Ramos (cell line): ENCODE data around the gene TBC1D10B.
"Not testable (repeated sequence)": the region's sequence is repeated elsewhere in the genome, so short reads cannot be mapped to it uniquely, and the experiment has no call there.

Source experiments
- in situ Hi-C: fragments of 300-500 bp; cut with MboI; formaldehyde crosslinking; loops from one replicate; pipeline ENCODE4 v1.14.3; 2022; ENCODE audit warnings: low sequenced_read_pairs; ENCODE audit not compliant: unreplicated experiment

The TBC1D10B gene

DNA sequence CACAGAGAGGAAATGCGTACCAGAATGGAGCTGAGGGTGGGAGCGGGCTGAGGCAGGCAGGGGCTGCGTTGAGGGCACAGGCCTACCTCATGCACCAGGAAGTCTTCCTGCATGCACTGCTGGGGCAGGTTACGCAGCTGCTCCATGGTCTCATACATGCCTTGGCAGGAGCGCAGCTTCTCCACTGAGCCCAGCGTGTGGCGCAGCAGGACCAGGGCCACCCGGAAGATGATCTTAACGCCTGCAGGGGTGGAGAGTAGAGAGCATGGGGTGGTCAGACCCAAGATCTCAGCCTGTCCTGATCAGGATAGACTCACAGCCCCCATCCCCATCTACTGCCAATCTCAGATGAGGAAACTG is 11.7 kb downstream of the TBC1D10B start:
- in situ Hi-C loops, result no loop called here

GRCh38 chr16:30357715-30358576 is 12.3 kb downstream of the TBC1D10B start:
- in situ Hi-C loops, result no loop called here

DNA sequence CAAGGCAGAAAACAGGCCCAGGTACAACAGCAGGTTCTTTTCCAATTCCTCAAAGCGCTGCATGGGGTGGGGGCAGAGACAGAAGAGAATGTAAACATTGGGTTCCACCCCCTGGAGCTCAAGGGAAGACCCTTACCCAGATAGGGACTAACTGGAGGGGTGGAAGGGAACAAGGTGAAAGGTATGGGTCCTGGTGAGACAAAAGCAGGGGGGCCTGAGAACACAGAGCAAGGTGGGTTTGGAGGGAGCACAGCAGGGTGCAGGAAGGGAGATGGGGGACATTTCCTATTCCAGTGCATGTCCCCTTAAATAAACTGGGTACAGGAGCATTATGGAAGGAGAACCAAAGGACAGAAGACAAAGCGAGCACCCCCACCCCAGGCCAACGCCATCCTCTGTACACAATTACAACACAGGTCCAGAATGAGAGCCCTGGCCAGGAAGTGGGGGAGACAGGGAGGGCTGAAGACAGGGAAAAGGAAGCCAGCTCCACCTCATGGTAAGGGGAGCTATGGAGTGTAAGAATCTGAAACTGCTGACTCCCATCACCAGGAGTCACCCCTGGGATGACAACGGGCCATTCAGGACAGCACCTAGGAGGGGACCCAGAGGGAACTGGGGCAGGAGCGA is 13.1 kb downstream of the TBC1D10B start:
- in situ Hi-C loops, result no loop called here

- in situ Hi-C loops, result no loop called here
Measured at GRCh38 chr16:30356401-30357084, 13.8 kb downstream of the TBC1D10B start.

GRCh38 chr16:30355954-30356308 is 14.4 kb downstream of the TBC1D10B start:
- in situ Hi-C loops, result no loop called here

DNA sequence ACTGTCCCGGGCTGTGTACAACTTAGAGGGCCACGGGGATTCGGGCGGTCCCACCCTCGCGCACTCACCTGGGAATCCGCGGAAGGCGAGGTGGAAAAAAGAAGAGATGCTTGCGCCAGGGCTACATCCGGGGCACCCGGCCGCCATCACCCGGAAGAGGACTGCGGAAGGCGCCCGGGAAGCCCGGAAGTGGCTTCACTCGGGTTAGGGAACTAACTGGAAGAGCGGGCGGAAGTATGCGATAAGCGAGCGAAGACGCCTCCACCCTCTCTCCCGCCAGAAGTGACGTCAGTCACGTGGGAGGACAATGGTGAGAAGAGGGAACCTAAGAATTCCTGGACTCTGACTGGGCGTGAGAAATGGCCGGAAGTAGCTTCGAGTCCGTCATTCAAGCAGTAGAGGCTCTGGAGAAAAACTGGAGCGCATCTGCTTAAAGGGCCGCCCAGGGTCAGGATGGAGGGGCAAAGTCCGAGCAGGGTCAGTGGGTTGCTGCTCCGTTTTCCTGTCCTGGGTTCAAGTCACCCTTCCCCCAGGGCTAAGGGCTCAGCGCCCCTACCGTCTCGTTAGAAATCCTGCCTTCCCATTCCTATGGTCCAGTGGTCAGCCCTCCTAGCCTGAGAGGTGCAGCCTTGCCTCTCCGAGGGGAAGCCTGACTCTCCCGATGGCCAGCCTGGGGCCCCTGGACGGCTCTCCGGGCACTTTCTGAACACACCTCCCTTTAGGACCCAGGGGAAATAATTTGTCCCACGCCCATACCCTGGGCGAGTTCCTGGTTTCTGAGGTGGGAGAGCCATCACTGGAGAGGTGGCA is 14.9 kb downstream of the TBC1D10B start, which contains the start of gene CD2BP2:
Gene CD2BP2, minus strand, starts transcription at position 165 of the 810 bp plus-strand sequence. CDS start 627 bp downstream, outside the sequence.
- in situ Hi-C loops, result no loop called here

- in situ Hi-C loops, result no loop called here
Measured at GRCh38 chr16:30354423-30355143, 15.7 kb downstream of the TBC1D10B start.

DNA sequence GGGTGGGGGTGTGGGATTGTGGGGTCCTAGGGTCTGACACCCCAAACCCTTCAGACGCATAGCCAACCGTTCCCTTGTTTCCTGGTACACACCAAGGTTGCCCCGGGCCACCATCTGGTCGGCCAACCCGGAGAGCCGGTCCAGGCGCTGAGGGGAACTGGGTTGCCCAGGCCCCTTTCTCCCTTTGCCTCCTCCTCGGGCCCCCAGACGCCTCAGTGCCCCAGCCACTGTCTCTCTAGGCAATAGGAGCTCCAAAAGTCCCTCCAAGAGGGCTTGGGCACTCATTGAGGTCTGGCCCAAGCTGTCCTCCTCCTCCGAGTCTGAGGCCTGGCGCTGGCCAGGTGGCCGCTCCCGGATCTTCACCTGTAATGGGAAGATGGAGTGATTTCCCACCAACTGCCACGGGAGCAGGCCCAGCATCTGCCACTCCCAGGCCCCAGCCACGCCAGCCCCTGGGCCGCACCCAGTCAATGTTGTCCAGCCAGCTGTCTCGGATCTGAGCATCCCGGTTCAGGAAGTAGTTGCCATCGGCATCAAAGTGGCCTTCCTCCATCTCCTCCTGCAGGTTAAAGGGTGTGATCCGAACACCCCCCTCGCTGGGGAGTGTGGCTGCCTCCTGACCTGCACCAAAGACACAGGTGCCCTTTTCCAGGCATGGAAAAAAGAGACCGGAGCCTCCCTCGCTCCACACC is 16.7 kb downstream of the TBC1D10B start:
- in situ Hi-C loops, result no loop called here

DNA sequence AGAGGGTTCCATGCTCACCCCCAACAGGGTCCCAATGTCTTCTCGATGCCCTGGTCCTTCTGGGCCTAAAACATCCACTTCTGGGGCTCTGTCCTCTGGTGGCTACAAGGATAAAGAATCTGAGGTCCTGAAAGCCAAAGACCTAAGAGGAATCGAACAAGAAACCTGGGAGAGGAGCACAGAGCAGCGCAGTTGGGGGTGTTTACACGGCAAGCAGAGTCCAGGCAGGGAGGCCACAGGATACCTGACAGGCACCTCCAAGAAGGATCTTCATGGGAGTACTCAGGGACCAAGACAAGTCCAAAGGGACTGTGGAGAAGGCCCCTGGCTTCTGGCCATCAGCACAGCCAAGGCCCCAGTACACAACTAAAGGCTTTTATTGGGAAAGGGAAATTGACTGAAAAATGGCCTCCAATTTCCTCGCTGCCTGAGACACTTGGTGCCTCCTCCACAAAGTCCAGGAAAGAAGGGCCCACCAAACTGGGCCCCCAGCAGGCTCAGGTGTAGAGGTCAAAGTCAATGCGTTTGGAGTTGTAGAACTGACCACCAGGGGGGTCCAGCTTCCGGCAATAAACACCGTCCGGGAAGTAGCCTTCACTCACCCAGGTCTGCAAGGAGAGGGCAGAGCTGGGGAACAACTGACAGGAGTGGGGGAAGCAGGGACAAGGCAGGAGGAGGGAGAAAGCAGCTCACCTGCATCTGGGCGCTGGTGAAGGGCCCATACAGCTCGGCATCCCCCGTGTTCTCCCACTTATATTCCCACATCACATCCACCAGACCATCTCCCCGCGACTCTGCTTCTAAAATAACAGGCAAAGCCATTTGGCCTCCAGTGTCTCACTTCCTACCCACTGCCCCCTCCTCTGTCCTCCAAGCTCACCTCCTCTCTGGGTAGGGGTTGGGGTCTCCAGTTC is 17.5 kb downstream of the TBC1D10B start:
- in situ Hi-C loops, result no loop called here

GRCh38 chr16:30351586-30352419 is 18.5 kb downstream of the TBC1D10B start:
- in situ Hi-C loops, result no loop called here

- in situ Hi-C loops, result no loop called here
Measured at GRCh38 chr16:30351001-30351441, 19.3 kb downstream of the TBC1D10B start.

DNA sequence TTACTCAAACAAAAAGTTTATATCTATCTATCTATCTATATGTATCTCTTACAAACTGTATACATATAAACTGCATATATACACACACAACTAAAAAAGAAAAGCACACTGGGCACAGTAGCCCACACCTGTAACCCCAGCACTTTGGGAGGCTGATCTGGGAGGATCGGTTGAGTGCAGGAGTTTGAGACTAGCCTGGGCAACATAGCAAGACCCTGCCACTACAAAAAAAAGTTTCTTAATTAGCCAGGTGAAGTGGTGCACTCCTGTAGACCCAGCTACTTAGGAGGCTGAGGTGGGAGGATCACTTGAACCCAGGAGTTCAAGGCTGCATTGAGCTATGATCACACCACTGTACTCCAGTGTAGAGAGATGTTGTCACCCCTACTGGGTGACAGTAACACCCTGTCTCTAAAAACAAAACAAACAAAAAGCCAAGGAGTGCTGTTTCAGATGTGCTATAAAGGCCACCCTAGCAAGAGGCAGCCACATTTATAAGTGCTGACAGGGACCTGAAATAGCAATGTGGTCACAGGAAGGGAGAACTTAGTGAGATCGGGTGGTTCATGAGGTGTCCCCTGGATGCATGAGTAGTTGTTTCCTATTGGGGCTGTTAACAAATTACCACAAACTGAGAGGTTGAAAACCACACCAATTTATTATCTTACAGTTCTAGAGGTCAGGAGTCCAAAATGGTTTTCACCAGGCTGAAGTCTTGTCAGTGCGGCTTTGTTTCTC is 20.0 kb downstream of the TBC1D10B start:
- in situ Hi-C loops, result no loop called here

- in situ Hi-C loops, result no loop called here
Measured at GRCh38 chr16:30349675-30350074, 20.6 kb downstream of the TBC1D10B start.

- in situ Hi-C loops, result no loop called here
Measured at GRCh38 chr16:30348929-30349328, 21.4 kb downstream of the TBC1D10B start.

DNA sequence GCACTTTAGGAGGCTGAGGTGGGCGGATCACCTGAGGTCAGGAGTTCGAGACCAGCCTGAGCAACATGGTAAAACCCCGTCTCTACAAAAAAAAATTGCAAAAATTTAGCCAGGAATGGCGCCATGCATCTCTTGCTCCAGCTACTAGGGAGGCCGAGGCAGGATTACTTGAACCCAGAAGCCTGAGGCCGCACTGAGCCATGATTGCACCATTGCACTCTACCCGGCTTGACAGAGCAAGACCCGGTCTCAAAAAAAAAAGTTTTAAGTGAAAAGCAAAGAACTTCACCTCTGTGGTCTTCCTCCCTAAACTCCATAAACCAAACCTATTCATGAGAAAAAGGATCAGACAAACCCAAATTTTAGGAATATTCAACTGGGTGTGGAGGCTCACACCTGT is 22.2 kb downstream of the TBC1D10B start:
- in situ Hi-C loops, result no loop called here

GRCh38 chr16:30346286-30346685 is 24.0 kb downstream of the TBC1D10B start:
- in situ Hi-C loops, result no loop called here

DNA sequence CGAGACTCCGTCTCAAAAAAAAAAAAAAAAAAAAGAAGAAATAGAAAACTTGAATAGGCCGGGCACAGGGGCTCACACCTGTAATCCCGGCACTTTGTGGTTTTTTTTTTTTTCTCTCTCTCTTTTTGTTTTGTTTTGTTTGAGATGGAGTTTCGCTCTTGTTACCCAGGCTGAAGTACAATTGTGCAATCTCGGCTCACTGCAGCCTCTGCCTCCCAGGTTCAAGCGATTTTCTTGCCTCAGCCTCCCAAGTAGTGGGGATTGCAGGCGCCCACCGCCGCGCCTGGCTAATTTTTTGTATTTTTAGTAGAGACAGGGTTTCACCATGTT is 26.8 kb downstream of the TBC1D10B start:
- in situ Hi-C loops, result not testable (repeated sequence)
